Upper lobe of left lung (tissue), 6 donors: Measurements from ENCODE around the gene TBKBP1. TPM values are rescaled to one million over a fixed set of nuclear protein-coding genes. Genes with fewer than 3 reads are reported as not detected.

ENCODE experiments used
- ATAC-seq, 2 donors: fragments of 200-7000 bp; cut with Tn5 transposase; one replicate each; pipeline ENCODE4 v1.9.1; 2022; ENCODE audit warnings: mild to moderate bottlenecking in 2 of 2, moderate library complexity in 2 of 2; ENCODE audit not compliant: low FRiP score in 2 of 2
- DNase-seq, 2 donors: peaks; one replicate each; pipeline ENCODE4 v3.0.0-alpha.2; 2019 to 2020
- H3K27ac ChIP-seq, 4 donors: fragments of 200-600 bp; sonication (generic); one replicate each; pipeline ENCODE4 v1.5.1; 2016 to 2019
- H3K27me3 ChIP-seq, 4 donors: fragments of 200-600 bp; sonication (generic); one replicate each; pipeline ENCODE4 v1.5.1; 2017 to 2019
- H3K36me3 ChIP-seq, 4 donors: fragments of 200-600 bp; sonication (generic); one replicate each; pipeline ENCODE4 v1.5.1; 2016 to 2019
- H3K4me1 ChIP-seq, 4 donors: fragments of 200-600 bp; sonication (generic); one replicate each; pipeline ENCODE4 v1.5.1; 2018 to 2019
- H3K4me3 ChIP-seq, 4 donors: fragments of 200-600 bp; sonication (generic); one replicate each; pipeline ENCODE4 v1.5.1; 2017 to 2019; ENCODE audit warnings: mild to moderate bottlenecking in 2 of 4, moderate library complexity in 1 of 4
- H3K9me3 ChIP-seq, 4 donors: fragments of 200-600 bp; sonication (generic); one replicate each; pipeline ENCODE4 v1.5.1; 2018 to 2019
- EP300 ChIP-seq, 4 donors: sonication (generic); formaldehyde crosslinking; IDR thresholded peaks; one replicate each; pipeline ENCODE4 v1.5.1; 2017; ENCODE audit warnings: antibody characterized with exemption in 4 of 4, control low read depth in 2 of 4
- POLR2A ChIP-seq, 4 donors: fragments of 450-650 bp; IDR thresholded peaks; one replicate each; pipeline ENCODE4 v1.5.1; 2016 to 2017; ENCODE audit warnings: antibody characterized with exemption in 4 of 4, mild to moderate bottlenecking in 2 of 4
- POLR2AphosphoS5 ChIP-seq, 2 donors: sonication (generic); formaldehyde crosslinking; IDR thresholded peaks; one replicate each; pipeline ENCODE4 v1.5.1; 2017; ENCODE audit warnings: antibody characterized with exemption in 2 of 2
- WGBS, 2 donors: methylation state at CpG; one replicate each; pipeline ENCODE4 v1.1.5; 2017 to 2018; 5-methylcytosine and 5-hydroxymethylcytosine counted together
- total RNA-seq, 6 donors: library from RNA; depleted of rRNA in 4 of 6; stranded (reverse); fragments of >200 nt in 4 of 6; gene quantifications; one replicate each; pipeline versions ENCODE4 v1.1.0 to v1.2.1, GENCODE V29; 2016 to 2021
- TF ChIP-seq, protein P1 (sequence below), 6 experiments: fragments of 450-650 bp in 4 of 6; fragments of 200-600 bp in 2 of 6; sonication (generic) in 2 of 6; IDR thresholded peaks; one replicate each; pipeline ENCODE4 v1.5.1; 2016 to 2019; ENCODE audit warnings: antibody characterized with exemption in 6 of 6
- donor health status: DM: no; HTN: no; CAD: no; lungs with moderate emphysema.
- donor health status: DM: no; HTN: yes; CAD: no; lungs with severe emphysema.

Gene TBKBP1
- total RNA-seq, 6 donors from 2014 or later, result 6.4 to 28.3 (median 12.8) TPM

DNA sequence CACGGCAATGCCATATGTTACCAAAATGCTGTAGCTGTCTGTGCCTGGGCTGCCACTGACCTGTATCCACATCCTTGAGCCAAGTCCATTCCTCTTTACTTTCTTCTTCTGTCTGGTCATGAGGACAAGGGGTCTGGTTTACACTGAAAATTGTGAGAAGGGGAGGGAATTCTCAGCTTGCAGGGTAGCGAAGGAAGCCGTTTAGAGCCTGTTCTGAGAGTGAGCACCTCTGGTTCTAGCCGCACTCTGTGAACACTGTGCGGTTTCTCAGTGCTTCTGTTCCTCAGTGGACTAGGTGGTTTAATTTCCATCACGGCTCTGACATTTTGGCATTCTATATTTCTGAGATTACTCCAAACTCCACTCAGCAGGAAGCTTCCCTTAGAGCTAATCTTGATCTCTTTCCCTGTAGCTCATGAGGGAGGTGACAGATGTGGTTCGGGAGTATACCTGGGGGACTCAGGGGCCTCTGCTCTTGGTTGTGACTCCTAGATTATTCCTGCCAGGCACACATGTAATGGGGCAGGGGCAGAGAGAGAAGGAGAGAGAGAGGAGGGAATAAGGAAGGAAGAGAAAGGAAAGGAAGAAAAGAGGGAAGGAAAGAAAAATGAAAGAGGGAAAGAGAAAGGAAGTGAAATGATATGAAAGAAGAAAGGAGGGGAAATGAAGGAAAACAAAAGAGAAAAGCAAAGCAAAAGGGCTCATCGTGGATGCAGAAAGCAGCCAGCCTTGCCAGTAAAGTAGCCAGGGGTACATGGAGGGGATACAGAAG is 24.9 kb downstream of the TBKBP1 start:
- DNase-seq (no peak), ATAC-seq (no peak)
- Histone ChIP-seq H3K27me3 (peaks cover 0 to 18% (median 11%) of the 10 kb centered on the region in 4 donors), H3K36me3 (no peaks in the 10 kb centered on the region), H3K27ac (no peak overlapping the region), H3K4me1 (peaks cover 14 to 29% (median 17%) of the 10 kb centered on the region in 4 donors), H3K4me3 (no peak overlapping the region), H3K9me3 (no peaks in the 10 kb centered on the region)
- 46 to 57% methylated on average over 8 of the region's 8 CpGs for WGBS, 2 donors
- TF ChIP-seq POLR2A (IDR thresholded peaks at IDR 0.05), result no peak
- TF ChIP-seq POLR2AphosphoS5 (IDR thresholded peaks at IDR 0.05), result no peak
- TF ChIP-seq EP300 (IDR thresholded peaks at IDR 0.05), result no peak
- TF ChIP-seq, protein P1, sequence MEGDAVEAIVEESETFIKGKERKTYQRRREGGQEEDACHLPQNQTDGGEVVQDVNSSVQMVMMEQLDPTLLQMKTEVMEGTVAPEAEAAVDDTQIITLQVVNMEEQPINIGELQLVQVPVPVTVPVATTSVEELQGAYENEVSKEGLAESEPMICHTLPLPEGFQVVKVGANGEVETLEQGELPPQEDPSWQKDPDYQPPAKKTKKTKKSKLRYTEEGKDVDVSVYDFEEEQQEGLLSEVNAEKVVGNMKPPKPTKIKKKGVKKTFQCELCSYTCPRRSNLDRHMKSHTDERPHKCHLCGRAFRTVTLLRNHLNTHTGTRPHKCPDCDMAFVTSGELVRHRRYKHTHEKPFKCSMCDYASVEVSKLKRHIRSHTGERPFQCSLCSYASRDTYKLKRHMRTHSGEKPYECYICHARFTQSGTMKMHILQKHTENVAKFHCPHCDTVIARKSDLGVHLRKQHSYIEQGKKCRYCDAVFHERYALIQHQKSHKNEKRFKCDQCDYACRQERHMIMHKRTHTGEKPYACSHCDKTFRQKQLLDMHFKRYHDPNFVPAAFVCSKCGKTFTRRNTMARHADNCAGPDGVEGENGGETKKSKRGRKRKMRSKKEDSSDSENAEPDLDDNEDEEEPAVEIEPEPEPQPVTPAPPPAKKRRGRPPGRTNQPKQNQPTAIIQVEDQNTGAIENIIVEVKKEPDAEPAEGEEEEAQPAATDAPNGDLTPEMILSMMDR (IDR thresholded peaks at IDR 0.05), result no peak

DNA sequence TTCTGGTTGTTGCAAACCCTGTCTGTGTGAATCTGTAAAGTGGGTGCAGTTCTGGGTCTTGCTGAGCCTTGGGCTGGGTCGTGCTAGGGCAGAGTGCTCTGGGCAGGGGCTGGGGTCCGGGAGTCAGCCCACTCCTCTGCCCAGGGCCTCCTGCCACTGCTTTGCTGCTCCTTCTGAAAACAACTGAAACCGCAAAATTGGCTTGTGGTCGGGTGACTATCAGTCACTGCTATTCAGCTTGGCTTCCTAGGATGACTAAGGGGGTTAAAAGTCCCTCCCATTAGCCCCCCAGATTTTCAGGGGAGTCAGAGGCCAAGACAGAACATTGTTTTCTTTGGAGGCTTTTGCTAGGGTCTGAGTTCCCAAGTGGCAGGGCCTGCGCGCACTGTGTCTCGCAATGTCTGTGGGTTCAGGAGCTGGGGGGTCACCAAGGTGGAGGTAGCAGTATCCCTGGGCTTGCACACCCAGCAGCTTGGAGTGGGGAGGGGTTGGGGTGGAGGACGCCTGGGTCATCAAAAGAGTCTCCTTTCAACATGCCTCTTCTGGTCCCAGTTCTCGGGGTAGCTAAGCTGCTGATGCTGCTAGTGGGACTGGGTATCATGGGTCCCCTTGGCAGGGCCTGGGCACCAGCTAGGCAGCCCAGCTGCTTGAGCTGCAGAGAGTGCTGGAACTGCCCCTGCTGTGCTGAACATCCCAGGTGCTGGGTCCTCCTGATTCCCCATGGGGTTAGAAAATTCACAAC is 25.6 kb downstream of the TBKBP1 start:
- Histone ChIP-seq H3K4me3 (no peak overlapping the region), H3K36me3 (no peaks in the 10 kb centered on the region), H3K27me3 (peaks cover 0 to 18% (median 11%) of the 10 kb centered on the region in 4 donors), H3K9me3 (no peaks in the 10 kb centered on the region), H3K27ac (no peak overlapping the region), H3K4me1 (peaks cover 14 to 29% (median 17%) of the 10 kb centered on the region in 4 donors)
- DNase-seq (no peak), ATAC-seq (no peak)
- TF ChIP-seq, protein P1 (IDR thresholded peaks at IDR 0.05), result no peak
- TF ChIP-seq EP300 (IDR thresholded peaks at IDR 0.05) (no peak), POLR2A (IDR thresholded peaks at IDR 0.05) (no peak), POLR2AphosphoS5 (IDR thresholded peaks at IDR 0.05) (no peak)
- WGBS, 2 donors, result 59 to 67% methylated on average over 7 to 9 of the region's 9 CpGs

DNA sequence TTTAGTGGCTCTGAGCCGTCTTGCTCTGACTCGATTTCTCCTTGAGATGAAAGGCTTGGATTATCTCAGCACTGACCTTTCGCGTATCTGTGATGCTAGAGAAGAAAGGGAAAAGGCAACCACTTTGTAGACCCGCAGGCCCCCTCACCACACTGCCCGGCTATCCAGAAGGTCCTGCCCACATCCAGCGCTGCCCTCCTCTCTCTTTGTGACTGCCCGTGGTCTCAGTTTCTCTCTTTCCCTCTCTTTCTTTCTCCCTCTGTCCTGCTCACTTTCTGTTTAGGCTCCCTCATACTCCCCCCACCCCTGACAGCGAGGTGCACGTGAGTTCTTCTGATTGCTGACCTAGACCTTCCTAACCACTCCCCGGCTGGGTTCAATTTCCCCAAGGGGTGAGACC is 26.2 kb downstream of the TBKBP1 start:
- TF ChIP-seq, protein P1 (IDR thresholded peaks at IDR 0.05), result no peak
- TF ChIP-seq POLR2A (IDR thresholded peaks at IDR 0.05) (no peak), POLR2AphosphoS5 (IDR thresholded peaks at IDR 0.05) (no peak), EP300 (IDR thresholded peaks at IDR 0.05) (no peak)
- WGBS, 2 donors, result 49 to 63% methylated on average over 11 of the region's 11 CpGs
- ATAC-seq, result no peak
- H3K9me3 ChIP-seq, result no peaks in the 10 kb centered on the region
- H3K36me3 ChIP-seq, result no peaks in the 10 kb centered on the region
- peaks cover 14 to 29% (median 17%) of the 10 kb centered on the region in 4 donors for H3K4me1 ChIP-seq
- H3K27ac ChIP-seq, result no peak overlapping the region
- H3K4me3 ChIP-seq, result no peak overlapping the region
- no peak for DNase-seq
- peaks cover 0 to 19% (median 12%) of the 10 kb centered on the region in 4 donors for H3K27me3 ChIP-seq

DNA sequence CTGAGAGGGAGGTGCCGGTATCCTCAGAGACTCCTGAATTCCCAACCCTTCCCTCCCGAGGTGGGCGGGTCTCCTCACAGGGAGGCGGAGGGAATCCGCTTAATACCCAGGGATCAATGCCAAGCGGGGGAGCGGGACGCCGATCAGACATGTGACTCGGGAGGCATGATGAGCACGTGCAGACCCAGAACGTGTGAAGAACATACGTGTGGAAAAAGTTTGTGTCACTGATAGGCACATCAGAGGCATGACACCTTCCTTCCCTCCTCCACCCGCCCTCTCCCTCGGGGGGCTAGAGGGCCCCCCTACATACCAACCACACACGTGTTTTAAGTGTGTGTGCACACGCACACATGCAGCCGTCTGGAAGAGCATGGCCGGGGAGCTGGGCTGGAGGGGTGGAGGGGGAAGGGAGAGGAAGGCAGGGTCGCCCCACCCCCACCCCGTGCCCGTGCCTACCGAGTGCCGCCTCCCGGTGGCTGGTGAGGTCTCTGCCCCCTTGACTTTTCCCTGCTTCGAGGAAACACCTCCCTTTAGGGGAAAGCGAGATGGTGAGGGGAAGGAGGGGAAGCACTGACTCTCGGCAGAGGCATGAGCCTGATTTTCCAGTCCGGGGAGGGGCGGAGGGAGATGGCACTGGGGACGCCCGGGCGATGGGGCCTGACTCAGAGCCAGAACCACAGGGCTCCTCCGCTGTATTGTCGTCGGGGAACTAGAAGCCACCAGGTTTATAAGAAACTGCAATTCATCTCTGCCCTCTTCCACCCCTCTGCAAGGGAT is 27.0 kb downstream of the TBKBP1 start:
- H3K27me3 ChIP-seq, result peaks cover 0 to 27% (median 12%) of the 10 kb centered on the region in 4 donors

More for the DNA sequence above, 27.0 kb downstream of the TBKBP1 start:
- Histone ChIP-seq H3K9me3 (no peaks in the 10 kb centered on the region), H3K36me3 (no peaks in the 10 kb centered on the region), H3K4me1 (peaks cover 14 to 29% (median 17%) of the 10 kb centered on the region in 4 donors), H3K4me3 (no peak overlapping the region), H3K27ac (no peak overlapping the region)
- ATAC-seq (no peak), DNase-seq (no peak)
- WGBS, 2 donors, result 12 to 21% methylated on average over 23 to 35 of the region's 36 CpGs
- TF ChIP-seq, protein P1 (IDR thresholded peaks at IDR 0.05), result no peak
